ENCODE results near the gene STK17B.
"Not testable (repeated sequence)": the region's sequence is repeated elsewhere in the genome, so short reads cannot be mapped to it uniquely, and the experiment has no call there.

Gene STK17B

DNA sequence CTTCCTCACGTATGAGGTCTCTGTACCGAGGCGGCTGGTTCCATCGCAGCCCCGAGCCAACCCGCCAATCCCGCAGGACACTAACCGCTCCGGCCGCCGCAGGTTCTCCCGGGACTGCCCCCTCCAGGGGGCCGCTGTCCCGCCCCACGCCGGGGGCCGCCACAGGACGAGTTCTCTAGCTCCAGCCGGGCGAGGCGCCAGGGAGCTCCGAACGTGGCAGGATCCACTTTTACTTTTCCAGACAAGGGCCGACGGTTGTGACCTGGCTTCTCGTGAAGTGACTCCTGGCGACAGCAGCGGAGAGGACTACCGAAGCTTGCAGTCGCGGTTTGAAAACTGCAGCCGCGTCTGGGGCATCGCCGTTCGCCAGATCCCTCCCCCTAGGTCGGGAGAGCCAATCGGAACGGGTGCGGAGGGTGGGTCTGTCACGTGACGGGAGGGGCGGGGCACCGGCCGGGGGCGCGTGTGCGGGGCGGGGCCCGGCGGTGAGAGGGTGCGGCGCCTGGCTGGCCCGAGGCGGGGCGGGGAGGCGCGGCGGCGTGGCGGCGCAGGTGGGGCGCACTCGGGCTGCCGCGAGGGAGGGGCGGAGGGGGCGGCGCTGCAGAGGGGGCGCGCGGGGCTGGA lies at the start of gene STK17B:
STK17B (minus strand) TSS at position 331 of the 624 bp plus-strand sequence. CDS start 8,195 bp downstream, outside the sequence.
- peak; percentile 99 for DNase-seq

DNA sequence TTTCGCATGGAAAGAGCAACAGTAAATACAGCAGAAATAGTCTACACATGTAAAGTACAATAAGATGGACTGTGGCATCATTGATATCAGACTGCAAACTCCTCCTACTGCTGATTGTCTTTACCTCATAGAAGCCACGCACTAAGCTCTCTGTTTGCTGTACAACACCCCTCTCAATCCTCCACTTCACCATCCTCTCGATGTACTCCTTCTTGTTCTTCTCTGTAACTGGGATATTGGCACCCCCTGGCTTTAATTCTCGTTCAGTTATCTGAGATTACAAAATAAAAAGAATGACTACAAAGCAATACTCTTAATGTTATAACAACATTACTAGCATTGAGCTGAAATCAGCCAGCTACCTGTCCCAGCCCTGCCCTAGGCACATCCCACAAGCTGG lies 49.3 kb upstream of the STK17B start:
- no peak for DNase-seq

DNA sequence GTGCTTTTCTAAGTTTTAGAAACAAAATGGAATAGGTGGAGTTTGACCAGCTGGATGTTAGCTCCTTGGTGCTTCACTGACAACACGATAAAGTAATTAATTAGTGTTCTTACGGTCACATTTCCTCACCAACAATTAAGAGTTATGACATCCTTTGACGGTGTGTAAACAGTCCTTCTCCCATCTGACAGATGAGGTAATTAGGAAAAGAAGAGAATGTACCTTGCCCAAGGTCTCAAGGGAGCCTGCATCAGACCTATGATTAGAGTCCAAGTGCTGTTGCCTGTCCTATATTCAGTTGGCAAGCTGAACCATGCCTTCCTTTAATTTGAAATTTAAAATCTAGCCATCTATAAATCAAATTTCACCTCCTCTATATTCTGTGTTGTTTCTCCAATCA lies 48.3 kb upstream of the STK17B start:
- DNase-seq: no peak

DNA sequence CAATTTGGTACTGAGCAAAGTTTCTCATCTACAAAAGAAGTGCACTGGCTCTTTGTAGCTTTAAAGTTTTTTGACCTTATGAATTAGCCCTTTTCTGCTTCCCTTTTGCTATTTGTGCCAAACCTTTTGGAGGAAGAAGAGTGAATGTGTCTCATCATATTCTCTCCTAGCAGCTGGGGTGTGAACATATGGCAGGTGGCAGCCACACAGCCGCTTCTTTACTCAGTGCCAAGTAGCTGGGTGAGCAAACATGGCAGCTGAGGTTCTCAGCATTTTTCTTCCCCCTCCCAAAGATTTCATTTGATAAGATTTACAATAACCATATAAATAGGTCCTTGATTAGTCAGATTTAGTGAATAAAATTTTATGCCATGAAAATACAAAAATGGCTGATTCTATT lies 46.7 kb upstream of the STK17B start:
- DNase-seq: no peak

DNA sequence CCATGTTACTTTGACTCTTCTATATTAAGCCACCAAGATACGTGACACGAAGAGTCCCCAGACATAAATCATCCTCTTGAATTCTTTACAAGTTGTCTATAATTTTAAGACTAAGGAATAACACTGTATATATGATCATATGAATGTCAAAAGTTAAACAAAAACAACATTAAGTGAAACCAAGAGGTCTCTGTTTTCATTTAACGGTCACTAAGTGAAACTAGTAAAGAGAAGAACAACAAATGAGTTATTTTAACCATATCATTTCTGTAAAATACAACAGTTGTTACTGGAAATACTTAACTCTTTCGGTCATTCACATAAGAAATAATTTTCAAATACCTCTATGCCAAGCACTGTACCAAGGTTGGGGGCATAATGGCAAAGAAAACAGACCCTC lies 45.7 kb upstream of the STK17B start:
- DNase-seq: no peak

DNA sequence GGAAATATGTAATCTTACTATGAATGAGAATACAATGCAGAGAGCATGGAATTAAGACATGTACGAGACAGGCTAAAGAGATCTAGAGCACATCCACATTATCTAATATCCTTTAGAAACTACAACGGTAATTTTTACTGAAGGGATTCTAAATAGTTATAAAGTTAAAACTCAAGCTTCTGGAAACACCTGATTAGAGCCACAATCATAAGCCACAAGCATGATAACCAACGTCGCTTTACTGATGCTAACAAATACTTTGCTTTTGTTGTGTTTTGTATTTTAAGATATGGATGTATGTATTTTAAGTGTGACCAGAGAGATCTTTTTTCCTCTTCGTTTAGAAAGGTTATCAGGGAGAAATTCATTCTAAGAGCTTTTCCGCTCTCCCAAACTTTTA lies 44.0 kb upstream of the STK17B start:
- no peak for DNase-seq

DNA sequence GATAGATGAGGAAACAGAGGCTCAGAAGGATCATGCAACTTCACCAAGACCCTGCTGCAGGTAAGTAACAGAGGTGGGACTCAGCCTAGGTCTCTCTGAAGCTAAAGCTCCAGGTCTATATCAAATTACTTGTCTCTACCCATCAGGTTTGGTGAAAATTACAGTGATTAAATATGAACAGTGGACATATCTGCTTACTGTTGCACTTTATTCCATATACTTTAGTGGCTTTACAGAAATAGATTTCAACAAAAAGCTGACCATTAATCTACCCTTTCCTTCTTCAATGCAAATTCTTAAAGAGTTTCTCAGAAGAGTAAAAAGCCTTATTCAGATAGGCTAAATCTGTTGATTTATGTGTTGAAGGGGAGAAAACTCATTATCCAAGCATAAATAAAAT lies 42.8 kb upstream of the STK17B start:
- DNase-seq: no peak

DNA sequence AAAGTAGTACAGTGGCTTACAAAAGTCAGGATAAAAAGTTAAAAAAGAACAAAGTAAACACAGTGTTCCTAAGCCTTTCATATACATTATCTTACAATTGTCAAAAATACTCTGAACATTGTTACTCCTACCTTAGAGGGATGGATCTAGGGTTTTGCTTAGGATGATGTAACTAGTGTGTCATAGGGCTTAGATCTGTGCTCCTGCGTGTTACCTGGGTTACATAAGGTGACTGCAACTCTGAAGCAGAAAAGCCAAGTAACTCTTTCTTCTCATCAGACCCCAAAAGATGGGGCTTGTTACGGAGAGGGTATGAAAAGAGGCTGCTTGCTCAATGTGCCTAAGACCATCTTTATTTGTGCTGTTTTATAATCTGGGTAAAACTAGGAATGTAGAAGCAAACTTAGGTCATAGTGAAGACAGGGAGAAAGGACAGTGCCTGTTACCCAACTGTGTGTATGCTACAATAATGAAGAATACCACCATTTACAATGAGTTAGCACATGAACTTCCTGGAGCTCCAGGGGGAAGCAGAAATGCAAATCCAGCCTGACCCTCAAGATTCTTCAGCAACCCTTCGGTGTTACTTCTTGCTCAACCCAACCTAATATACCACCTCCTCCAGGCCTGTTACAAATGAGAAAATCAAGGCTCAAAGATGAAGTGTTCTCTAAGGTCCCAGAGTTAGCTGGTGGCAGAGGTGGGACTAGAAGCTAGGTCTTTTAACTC lies 42.0 kb upstream of the STK17B start:
- DNase-seq: no peak

DNA sequence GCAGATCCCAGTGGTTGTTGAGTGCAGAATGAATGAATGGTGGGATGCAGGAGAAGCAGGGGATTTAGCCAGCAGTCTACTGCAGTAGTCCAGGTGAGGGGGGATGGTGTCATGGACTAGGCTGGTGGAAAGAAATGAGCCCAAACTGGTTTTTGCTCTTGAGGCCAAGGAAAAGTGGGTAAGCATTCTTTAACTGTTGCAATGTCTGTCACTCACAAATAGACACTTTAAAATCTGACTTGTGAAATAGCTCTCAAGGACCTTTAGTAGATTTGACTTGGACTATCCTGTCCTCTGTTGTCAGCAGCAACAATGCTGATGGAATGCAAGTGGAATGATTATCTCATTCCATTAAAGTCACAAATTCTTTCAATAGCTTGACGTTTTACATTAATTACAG lies 37.5 kb upstream of the STK17B start:
- DNase-seq: no peak

DNA sequence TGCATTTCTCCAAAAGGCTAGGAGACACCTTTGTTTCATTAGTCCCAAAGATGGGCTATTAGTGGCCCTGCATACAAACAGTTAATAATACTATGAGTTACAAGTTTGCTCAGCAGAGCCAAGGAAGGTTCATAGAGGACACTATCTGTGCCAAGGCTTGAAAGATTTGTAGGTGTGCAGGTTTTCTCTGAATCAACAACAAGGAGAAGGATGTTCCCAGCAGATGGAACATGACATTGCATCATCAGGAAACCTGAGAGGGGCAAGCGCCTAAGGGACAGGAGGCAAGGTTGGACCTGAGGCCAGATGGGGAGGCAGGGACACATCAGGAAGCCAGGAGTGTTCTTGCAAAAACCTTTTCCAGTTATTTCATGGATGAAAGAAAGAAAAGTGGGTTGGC lies 35.4 kb upstream of the STK17B start:
- DNase-seq: no peak

DNA sequence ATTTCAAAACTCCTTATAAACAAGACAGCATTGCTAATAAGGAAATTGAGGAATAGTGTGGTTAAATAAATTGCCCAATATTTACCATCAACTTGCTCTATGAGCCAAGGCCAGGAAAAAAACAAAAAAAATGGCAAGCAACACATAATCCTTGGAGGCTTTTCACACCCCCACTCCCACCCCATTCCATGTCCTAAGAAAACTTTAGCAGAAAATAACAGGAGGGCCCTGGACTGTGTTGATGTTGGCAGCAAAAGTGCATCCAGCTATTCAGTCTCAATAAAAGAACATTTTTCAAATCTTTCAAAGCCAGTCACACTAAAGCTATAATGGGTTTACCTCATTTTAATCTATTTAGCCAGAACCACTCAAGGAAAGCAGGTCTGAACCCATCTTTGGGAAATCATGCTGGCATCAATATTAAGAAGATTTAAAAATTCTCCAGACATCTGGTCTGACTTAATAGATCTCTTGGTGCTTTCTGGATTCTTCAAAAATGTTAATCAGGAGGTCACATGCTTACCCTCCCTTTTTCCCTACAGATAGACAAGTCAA lies 34.6 kb upstream of the STK17B start:
- no peak for DNase-seq

DNA sequence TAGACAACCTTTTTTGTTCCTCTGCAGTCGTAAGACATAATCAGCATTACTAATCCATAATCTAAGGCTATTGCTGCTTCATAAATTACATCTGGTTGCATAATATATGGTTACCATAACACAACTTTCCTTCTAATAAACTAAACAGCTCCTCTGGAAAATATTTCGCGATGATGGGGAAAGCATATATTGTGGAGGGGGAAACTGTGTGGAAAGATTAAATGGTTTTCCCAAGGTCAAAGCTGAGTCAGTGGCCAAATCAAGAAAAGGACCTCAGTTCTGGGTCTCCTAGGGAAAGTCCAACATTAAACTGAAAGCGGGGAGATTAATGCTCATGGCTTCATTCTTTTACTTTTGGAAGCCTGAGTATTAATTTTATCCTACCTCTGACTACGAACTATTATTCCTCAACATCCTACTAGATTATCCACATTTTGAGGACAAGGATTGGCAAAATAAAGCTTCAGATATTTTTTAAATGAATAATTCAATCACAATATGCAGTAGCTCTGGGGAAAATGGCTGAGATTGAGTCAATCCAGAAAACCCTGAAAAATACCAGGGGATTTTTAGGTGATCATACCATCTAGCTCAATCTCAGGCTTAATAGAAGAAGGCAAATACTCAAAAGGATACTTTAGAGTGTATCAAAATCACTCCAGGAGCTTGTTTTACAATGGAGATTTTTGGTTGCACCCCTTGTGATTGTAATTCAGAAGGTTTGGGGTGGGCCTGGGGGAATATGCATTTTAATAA lies 33.8 kb upstream of the STK17B start:
- peak; percentile 37 for DNase-seq

DNA sequence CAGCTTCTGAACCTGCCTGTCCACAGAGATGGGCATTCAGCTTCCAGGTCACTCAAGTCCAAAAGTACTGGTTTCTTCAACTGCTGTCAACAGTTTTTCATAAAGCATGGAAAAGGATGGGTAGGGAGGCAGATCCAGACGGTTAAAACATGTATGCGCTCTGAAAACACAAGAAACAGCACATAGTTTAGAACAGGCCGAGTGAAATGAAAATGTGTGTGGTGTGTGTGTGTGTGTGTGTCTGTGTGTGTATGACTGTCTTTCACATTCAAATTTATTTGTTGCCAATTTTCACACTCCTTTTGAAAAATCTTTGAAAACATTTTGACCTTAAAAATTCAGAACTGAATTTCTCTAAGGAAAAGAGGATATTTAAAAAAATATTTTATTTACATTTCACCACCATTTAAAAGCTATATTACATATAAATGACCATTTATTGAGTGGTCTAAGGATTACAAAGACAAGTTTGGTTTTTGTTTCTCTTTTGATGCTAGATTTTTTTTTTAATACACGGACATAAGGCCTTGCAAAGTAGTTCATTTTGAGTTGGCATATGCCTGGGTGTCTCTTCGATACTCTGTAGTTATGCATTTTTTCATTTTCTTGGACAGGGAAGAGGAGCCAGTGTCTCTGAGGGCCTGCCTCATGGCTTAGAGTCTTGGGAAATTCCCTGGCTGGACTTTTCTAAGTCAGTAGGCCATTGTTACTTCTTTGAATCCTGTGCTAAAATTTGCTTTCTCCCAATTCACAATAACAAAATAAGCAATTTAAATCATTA lies 30.0 kb upstream of the STK17B start:
- DNase-seq: peak; percentile 20

DNA sequence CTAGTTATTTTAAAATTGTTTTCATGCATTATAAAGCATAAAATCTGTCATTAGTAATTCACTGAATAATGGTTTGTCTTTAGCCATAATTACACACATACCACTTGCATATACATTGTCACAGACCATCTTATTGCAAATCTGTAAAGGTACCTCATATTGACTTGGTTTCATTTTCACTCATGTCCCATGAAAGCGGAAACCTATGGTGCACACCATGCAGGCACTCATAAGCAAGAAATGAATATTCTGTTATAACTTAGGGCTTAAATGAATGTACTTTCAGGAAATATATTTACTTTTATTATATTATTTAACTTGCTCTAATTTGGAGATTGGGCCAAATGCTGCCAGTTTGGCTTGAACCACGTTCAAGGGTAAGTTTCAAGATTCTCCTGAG lies 29.2 kb upstream of the STK17B start:
- DNase-seq: peak; percentile 93

DNA sequence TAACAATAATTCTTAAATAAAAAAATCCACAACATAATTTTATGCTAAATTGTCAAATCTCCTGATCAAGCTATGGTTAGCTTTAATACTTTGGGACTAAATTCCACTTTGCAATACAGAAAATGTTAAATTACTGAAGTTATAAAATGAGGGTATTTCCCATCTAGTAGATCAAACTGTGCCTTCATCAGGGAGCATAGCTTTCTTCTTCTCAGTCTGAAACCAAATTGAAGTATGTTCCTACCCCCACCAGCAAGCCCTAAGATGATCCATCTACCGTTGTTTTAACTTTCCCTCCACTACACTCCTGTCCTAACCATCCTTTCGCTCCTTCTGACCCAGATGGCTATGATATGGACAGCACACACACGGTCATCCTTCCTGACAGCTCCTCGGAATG lies 24.4 kb upstream of the STK17B start:
- DNase-seq: no peak

DNA sequence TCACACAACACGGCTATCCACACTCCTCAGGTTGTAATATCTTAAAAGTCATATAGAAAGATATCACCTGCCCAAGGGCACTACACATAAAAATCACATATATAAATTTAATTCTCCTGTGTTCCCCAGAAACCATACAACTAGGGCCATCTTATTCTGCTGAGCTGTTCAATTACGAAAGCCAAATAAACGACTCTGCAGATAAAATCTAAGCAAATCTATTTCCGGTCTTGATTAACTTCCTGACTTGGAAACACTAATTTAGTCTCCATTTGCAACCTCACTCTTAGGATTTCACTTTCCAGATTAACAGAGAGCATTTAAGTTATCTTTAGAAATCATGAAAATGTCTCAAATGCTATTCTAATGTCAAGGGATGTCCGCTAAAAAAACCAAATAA lies 23.9 kb upstream of the STK17B start:
- peak; percentile 46 for DNase-seq

DNA sequence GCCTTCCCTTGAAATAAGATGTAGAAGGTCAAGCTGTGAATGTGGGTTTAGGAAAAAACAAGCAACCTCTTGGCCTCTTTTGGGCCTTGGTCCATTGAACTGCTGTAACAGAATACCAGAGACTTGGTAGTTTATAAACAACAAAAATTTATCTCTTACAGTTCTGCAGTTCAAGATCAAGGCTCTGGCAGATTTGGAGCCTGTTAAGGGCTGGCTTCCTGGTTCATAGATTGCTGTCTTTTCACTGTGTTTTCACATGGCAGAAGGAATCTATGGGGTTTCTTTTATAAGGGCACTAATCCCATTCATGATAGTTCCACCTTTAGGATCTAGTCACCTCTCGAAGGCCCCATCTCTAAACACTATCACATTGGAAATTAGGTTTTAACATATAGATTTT lies 20.2 kb upstream of the STK17B start:
- DNase-seq: no peak

DNA sequence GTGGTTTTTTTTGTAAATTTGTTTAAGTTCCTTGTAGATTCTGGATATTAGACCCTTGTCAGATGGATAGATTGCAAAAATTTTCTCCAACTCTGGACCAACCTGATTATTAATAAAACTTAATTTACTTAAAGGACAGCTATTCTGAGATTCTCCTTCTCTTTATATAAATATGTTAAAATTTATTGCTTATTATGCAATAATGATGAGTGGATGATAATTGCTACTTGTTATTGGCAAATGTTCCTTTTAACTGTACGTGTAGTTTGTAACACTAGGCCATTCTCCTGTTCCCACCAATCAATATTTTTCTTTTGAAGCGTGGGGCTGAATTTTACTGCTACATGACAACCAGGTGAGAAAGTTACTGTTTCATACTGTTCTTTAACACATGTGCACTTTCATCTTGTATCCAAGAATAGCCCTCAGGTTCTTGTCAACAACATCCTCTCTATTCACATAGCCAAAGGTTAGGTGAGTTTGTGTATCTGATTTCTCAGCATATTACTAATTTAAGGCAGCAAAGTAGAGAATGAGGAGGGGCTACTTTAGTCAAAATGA lies 16.6 kb upstream of the STK17B start:
- DNase-seq: no peak

DNA sequence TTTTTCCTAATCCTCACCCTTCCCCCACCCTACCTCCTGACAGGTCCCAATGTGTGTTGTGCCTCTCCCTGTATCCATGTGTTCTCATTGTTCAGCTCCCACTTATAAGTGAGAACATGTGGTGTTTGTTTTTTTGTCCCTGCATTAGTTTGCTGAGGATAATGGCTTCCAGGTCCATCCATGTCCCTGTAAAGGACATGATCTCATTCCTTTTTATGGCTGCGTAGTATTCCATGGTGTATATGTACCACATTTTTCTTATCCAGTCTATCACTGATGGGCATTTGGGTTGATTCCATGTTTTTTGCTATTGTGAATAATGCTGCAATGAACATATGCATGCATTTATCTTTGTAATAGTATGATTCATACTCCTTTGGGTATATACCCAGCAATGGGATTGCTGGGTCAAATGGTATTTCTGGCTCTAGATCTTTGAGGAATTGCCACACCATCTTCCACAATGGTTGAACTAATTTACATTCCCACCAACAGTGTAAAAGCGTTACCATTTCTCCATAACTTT lies 15.9 kb upstream of the STK17B start:
- DNase-seq: not testable (repeated sequence)

DNA sequence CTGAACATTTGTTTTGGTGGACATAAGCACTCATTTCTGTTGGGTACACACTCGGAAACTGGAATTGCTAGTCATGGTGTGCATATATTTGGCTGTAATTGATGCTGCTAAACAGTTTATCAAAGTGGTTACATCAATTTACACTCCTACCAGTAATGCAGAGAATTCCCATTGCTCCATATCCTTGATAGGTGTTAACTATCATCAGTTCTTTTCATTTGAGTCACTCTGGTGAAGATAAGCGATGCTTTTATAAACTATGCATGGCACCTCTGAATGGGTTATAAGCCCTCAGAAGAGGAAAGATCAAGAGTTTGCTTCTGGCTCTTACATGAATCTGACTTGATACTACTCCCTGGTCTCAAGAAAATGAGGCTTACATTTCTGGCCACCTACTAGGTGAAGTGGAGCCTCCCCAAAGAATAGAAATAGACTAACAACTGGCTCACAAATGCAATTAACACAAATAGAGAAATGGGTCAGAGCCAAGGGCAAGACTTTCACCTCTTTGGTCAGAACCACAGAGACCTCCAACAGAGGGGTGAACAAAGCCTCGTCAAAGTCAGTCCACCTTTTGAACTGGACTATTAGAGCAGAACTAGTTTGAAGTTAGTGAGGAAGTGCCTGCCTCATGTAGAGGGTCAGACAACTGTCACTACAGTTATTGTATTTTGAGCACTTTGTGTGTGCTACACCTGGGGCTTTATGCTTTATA lies 15.0 kb upstream of the STK17B start:
- DNase-seq: no peak

DNA sequence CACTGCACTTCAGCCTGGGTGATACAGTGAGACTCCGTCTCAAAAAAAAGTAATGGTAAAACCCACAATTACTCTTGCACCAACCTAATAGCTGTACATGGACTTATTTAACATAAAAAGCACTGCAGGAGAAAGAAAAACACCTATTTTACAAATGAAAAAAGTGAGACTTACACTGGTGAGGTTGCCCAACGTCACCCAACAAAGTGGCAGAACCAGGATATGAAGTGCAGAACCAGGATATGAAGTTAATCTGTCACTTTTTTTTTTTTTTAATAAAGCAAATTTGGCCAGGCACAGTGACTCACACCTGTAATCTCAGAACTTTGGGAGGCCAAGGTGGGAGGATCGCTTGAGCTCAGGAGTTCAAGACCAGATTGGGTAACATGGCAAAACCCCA lies 13.5 kb upstream of the STK17B start:
- DNase-seq: no peak

Measured in activated CD4-positive, alpha-beta T cell treated with anti-CD3 and anti-CD28 coated beads, Interleukin-2, amount 50 U/mL, for 16 hours (primary cell).